HFFc6 (cell line): ENCODE measurements around the gene TAC4. TPM values are rescaled to one million over a fixed set of nuclear protein-coding genes. Genes with fewer than 3 reads are reported as not detected.

Experiments used
- DNase-seq: peaks from one replicate; pipeline ENCODE4 v3.0.0-alpha.2; 2018
- H3K27ac Mint-ChIP-seq: 2 replicates; pipeline ENCODE4 v1.8.0; 2020; ENCODE audit warnings: mild to moderate bottlenecking, mixed read lengths
- H3K27me3 Mint-ChIP-seq: 2 replicates; pipeline ENCODE4 v1.8.0; 2021; ENCODE audit warnings: mild to moderate bottlenecking, moderate library complexity, mixed read lengths; ENCODE audit not compliant: insufficient read depth
- H3K36me3 Mint-ChIP-seq: 2 replicates; pipeline ENCODE4 v1.8.0; 2021; ENCODE audit warnings: low read depth, mixed read lengths
- H3K4me1 Mint-ChIP-seq: 2 replicates; pipeline ENCODE4 v1.8.0; 2020; ENCODE audit warnings: low read depth, mixed read lengths
- H3K4me3 Mint-ChIP-seq: 2 replicates; pipeline ENCODE4 v1.8.0; 2020; ENCODE audit warnings: mild to moderate bottlenecking, moderate library complexity, mixed read lengths
- H3K9me3 Mint-ChIP-seq: 2 replicates; pipeline ENCODE4 v1.8.0; 2020; ENCODE audit warnings: mild to moderate bottlenecking, mixed read lengths
- total RNA-seq, 6 experiments: library from RNA; stranded (reverse); fragmentation: NEBNext Ultra II Directional; extraction: Animal tissue kit (Norgen Biotek cat#: 25700); gene quantifications; 2 replicates in 1 of 6; 3 replicates in 5 of 6; pipeline ENCODE4 v1.2.3, GENCODE V29; 2021
- TF ChIP-seq, protein P1 (sequence below): fragments of 200-600 bp; sonication (generic); IDR thresholded peaks from 2 replicates; pipeline ENCODE4 v1.5.0; 2021; ENCODE audit warnings: antibody characterized with exemption, mild to moderate bottlenecking

Gene TAC4
- total RNA-seq, 6 experiments from 2014 or later: not detected

DNA sequence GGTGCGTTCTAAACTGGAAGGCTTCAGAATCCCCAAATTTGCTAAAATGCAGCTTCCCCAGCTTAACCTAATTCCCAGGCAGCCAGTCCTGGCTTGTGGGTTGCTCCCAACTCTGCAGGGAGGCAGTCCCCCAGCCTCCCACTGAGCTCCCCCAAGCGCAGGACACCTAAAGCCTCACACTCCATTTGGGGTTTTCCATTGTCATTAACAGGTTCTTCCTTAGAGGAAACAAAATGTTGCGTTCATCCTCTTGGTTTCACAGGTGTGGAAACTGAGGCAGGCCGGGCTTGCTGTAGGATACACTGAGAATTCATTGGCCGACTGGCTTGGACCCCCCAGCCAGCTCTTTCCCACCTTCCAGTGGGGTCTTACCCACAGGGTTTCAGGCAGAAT is 2.3 kb upstream of the TAC4 start:
- Mint-ChIP-seq H3K9me3 (no peaks in the 10 kb centered on the region), H3K27me3 (peaks cover 10% of the 10 kb centered on the region), H3K36me3 (no peaks in the 10 kb centered on the region), H3K4me3 (peak overlapping the region; percentile 77; the same call in 1 of the 2 replicates), H3K4me1 (peaks cover 6% of the 10 kb centered on the region), H3K27ac (no peak overlapping the region)
- no peak for DNase-seq
- TF ChIP-seq, protein P1, sequence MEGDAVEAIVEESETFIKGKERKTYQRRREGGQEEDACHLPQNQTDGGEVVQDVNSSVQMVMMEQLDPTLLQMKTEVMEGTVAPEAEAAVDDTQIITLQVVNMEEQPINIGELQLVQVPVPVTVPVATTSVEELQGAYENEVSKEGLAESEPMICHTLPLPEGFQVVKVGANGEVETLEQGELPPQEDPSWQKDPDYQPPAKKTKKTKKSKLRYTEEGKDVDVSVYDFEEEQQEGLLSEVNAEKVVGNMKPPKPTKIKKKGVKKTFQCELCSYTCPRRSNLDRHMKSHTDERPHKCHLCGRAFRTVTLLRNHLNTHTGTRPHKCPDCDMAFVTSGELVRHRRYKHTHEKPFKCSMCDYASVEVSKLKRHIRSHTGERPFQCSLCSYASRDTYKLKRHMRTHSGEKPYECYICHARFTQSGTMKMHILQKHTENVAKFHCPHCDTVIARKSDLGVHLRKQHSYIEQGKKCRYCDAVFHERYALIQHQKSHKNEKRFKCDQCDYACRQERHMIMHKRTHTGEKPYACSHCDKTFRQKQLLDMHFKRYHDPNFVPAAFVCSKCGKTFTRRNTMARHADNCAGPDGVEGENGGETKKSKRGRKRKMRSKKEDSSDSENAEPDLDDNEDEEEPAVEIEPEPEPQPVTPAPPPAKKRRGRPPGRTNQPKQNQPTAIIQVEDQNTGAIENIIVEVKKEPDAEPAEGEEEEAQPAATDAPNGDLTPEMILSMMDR: no peak

DNA sequence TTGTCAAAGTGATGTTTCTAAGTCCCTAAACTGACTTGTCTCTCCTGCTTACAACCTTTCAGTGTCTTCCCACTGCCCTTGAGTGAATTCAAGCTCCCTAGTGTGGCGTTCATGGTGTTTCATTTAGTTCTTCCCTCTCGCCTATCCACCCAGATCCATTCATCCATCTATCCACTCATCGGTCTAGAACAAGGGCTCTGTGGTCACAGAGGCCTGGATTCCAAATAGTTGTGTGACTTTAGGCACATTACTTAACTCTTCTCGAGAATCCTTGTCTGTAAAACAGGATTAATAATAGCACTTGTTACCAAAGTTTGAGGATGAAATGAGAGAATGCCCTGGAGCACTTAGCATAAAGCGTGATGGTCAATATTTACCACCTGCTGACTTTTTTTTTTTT is 870 bp upstream of the TAC4 start:
- DNase-seq: no peak
- Mint-ChIP-seq H3K9me3 (no peaks in the 10 kb centered on the region), H3K27me3 (peaks cover 7% of the 10 kb centered on the region), H3K4me3 (no peak overlapping the region), H3K4me1 (peaks cover 9% of the 10 kb centered on the region), H3K36me3 (no peaks in the 10 kb centered on the region), H3K27ac (no peak overlapping the region)
- TF ChIP-seq, protein P1: no peak

DNA sequence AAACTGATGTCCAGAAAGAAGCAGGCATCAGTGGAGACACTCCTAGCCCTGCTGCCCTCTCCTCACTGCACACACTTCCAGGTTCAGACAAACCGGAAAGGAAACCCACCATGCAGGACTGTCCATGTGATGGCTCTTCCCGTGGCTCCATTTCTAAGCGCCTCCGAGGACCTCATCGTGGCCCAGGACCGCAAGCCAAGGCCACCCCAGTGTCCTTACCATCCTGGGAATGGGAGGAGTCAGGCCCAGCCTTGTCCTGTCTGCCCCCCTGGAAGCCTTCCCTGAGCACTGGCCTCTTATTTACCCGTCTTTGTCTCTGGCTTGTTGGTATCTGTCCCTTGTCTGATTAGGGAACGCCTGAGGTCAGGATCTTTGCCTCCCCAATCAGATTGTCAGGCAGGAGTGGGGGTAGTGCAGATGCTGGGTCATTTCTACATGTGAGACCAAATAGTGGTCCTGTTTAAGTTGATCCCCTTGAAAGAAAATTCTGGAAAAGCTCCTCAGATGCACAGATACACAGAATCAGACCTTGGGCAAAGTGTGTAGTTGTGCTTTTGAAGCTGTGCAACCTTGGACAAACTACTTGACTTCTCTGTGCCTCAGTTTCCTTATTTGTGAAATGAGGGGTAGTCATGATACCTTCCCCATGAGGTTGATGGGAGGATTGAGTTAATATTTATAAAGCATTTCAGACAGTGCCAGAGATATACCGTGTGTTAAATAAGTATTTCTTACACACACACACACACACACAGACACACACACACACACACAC is 744 bp downstream of the TAC4 start:
- H3K9me3 Mint-ChIP-seq: no peaks in the 10 kb centered on the region
- no peak overlapping the region for H3K4me3 Mint-ChIP-seq
- no peak overlapping the region for H3K27ac Mint-ChIP-seq
- DNase-seq: no peak
- H3K4me1 Mint-ChIP-seq: peaks cover 14% of the 10 kb centered on the region
- TF ChIP-seq, protein P1: no peak
- no peaks in the 10 kb centered on the region for H3K36me3 Mint-ChIP-seq
- H3K27me3 Mint-ChIP-seq: peaks cover 3% of the 10 kb centered on the region; the same call in 1 of the 2 replicates

DNA sequence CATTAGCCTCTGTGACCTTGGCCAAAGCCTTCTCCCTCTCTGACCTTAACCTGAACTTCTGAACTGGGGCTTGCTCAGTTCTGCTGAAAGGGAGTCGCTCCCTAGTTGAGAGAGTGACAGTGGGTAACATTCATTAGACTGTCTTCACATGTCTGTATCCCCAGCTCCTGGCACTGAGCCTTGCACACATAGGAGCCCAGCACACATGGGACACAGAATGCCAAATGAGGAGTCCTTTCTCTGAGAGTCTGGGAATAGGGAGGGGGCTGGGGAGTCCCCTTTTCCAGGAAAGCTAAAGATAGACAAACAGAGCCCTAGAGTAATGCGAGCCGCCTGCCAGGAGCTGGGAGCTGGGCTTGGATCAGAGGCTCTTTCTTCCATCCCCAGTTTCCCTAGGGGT is 2.5 kb downstream of the TAC4 start:
- H3K27ac Mint-ChIP-seq: no peak overlapping the region
- TF ChIP-seq, protein P1: no peak
- DNase-seq: no peak
- no peaks in the 10 kb centered on the region for H3K36me3 Mint-ChIP-seq
- H3K4me3 Mint-ChIP-seq: no peak overlapping the region
- H3K9me3 Mint-ChIP-seq: no peaks in the 10 kb centered on the region
- H3K27me3 Mint-ChIP-seq: peaks cover 3% of the 10 kb centered on the region; the same call in 1 of the 2 replicates
- H3K4me1 Mint-ChIP-seq: peaks cover 10% of the 10 kb centered on the region; the same call in 1 of the 2 replicates

DNA sequence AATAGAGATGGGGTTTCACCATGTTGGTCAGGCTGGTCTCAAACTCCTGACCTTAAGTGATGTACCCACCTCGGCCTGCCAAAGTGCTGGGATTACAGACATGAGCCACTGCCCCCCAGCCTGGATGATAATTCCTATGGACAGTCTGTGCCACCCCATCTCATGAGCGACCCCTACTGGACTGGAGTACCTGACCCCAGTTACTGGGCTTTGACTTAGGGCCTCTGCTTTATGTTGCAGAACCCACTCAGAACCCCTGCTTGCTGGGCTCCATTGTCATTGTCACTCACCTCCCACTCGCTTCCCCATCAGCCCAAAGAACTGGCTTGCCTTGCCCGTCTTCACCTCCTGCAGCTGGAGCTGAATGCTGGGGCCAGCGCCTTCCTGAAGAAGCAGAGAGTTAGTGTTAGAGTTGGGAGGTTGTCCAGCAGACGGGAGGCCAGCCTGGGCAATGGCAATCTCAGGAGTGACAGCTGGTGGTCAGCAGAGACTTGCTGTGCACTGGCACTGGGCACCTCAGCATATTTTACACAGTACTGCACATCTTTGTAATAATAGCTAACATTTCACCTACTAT is 4.0 kb downstream of the TAC4 start:
- no peak overlapping the region for H3K4me3 Mint-ChIP-seq
- no peaks in the 10 kb centered on the region for H3K9me3 Mint-ChIP-seq
- DNase-seq: no peak
- peaks cover 3% of the 10 kb centered on the region; the same call in 1 of the 2 replicates for H3K27me3 Mint-ChIP-seq
- TF ChIP-seq, protein P1: peak; percentile 66
- H3K4me1 Mint-ChIP-seq: peaks cover 10% of the 10 kb centered on the region; the same call in 1 of the 2 replicates
- H3K27ac Mint-ChIP-seq: no peak overlapping the region
- no peaks in the 10 kb centered on the region for H3K36me3 Mint-ChIP-seq
